Naive thymus-derived CD4-positive, alpha-beta T cell (primary cell): Measurements from ENCODE around the gene TENM4. TPM values are rescaled to one million over a fixed set of nuclear protein-coding genes. Genes with fewer than 3 reads are reported as not detected.
"Not testable (repeated sequence)": the region's sequence is repeated elsewhere in the genome, so short reads cannot be mapped to it uniquely, and the experiment has no call there.

Source experiments
- ATAC-seq: fragments of 150-1000 bp; cut with Tn5 transposase; 2 replicates; pipeline ENCODE4 v1.10.0; 2021; ENCODE audit warnings: mild to moderate bottlenecking, moderate library complexity
- CTCF ChIA-PET: fragments of 350-600 bp; sonication (Branson Sonifier 250); formaldehyde crosslinking; loops from one replicate; lab custom pipeline; 2021; ENCODE audit warnings: antibody characterized with exemption; lab: Charles Lee
- POLR2A ChIA-PET: fragments of 350-600 bp; sonication (Branson Sonifier 250); formaldehyde crosslinking; loops from one replicate; lab custom pipeline; 2021; ENCODE audit warnings: antibody characterized with exemption, inconsistent platforms; lab: Charles Lee
- DNase-seq, 9 donors: peaks; one replicate each; pipeline versions ENCODE4 v3.0.0 to v3.0.0-alpha.2; 2020 to 2022; ENCODE audit warnings: mixed read lengths in 1 of 9
- H3K27ac ChIP-seq: one replicate; pipeline ENCODE4 v1.7.0; 2013; ENCODE audit warnings: mild to moderate bottlenecking, low read depth, low read length, moderate library complexity
- H3K27me3 ChIP-seq, 2 donors: one replicate each; pipeline ENCODE4 v1.7.0; 2013; ENCODE audit warnings: low read length in 2 of 2, mild to moderate bottlenecking in 2 of 2, moderate library complexity in 2 of 2; ENCODE audit not compliant: control insufficient read depth in 2 of 2, insufficient read depth in 2 of 2
- H3K36me3 ChIP-seq, 3 experiments: 1 replicate in 2 of 3; 2 replicates in 1 of 3; pipeline ENCODE4 v1.7.0; 2013; ENCODE audit warnings: low read length in 3 of 3, mild to moderate bottlenecking in 3 of 3, moderate library complexity in 1 of 3; ENCODE audit not compliant: insufficient read depth in 3 of 3, control insufficient read depth in 2 of 3
- H3K4me1 ChIP-seq, 2 donors: one replicate each; pipeline ENCODE4 v1.7.0; 2013; ENCODE audit warnings: low read length in 2 of 2, mild to moderate bottlenecking in 2 of 2, moderate library complexity in 1 of 2; ENCODE audit not compliant: control insufficient read depth in 2 of 2, insufficient read depth in 2 of 2
- H3K4me3 ChIP-seq: 2 replicates; pipeline ENCODE4 v1.7.0; 2013; ENCODE audit warnings: mild to moderate bottlenecking, low read length
- H3K9me3 ChIP-seq, 3 experiments: 1 replicate in 2 of 3; 2 replicates in 1 of 3; pipeline ENCODE4 v1.7.0; 2013; ENCODE audit warnings: low read length in 3 of 3; ENCODE audit not compliant: control insufficient read depth in 2 of 3
- H3K27ac Mint-ChIP-seq, 9 donors: one replicate each; pipeline ENCODE4 v1.8.0; 2020 to 2022; ENCODE audit warnings: mixed read lengths in 9 of 9, mild to moderate bottlenecking in 8 of 9, moderate library complexity in 5 of 9, inconsistent platforms in 2 of 9
- H3K27me3 Mint-ChIP-seq, 5 donors: one replicate each; pipeline ENCODE4 v1.8.0; 2021 to 2022; ENCODE audit warnings: mixed read lengths in 5 of 5, mild to moderate bottlenecking in 1 of 5
- H3K36me3 Mint-ChIP-seq, 5 donors: one replicate each; pipeline ENCODE4 v1.8.0; 2020 to 2022; ENCODE audit warnings: mixed read lengths in 5 of 5, mild to moderate bottlenecking in 3 of 5, inconsistent platforms in 1 of 5
- H3K4me1 Mint-ChIP-seq, 7 donors: one replicate each; pipeline ENCODE4 v1.8.0; 2020 to 2022; ENCODE audit warnings: mixed read lengths in 7 of 7, mild to moderate bottlenecking in 3 of 7, inconsistent platforms in 1 of 7
- H3K4me3 Mint-ChIP-seq, 10 donors: one replicate each; pipeline ENCODE4 v1.8.0; 2020 to 2022; ENCODE audit warnings: mild to moderate bottlenecking in 10 of 10, mixed read lengths in 10 of 10, moderate library complexity in 6 of 10, inconsistent platforms in 2 of 10
- H3K9me3 Mint-ChIP-seq, 11 donors: one replicate each; pipeline ENCODE4 v1.8.0; 2020 to 2022; ENCODE audit warnings: mixed read lengths in 11 of 11, mild to moderate bottlenecking in 4 of 11, inconsistent platforms in 1 of 11, moderate library complexity in 1 of 11
- intact Hi-C, 2 donors: fragments of 100-400 bp; cut with micrococcal nuclease; formaldehyde crosslinking; loops; one replicate each; pipeline ENCODE4 v1.15.1; 2023
- polyA plus RNA-seq, 2 donors: library from polyadenylated mRNA; unstranded; fragments of 300-500 nt; fragmentation: Illumina TruSeq; gene quantifications; one replicate each; pipeline ENCODE4 v1.2.3, GENCODE V29; 2021
- total RNA-seq, 6 experiments: library from RNA in 5 of 6; stranded (reverse) in 5 of 6; gene quantifications; 1 replicate in 5 of 6; 2 replicates in 1 of 6; pipeline ENCODE4 v1.2.3 and lab custom pipeline; 2021 to 2026

Gene TENM4
- total and polyA plus RNA-seq, 7 experiments from 2014 or later = 0.32 to 0.47 TPM; not detected in 5

- ATAC-seq = no peak
- intact Hi-C loops = no loop called here
- Histone ChIP-seq H3K27me3 (no peaks in the 10 kb centered on the region), H3K4me1 (no peaks in the 10 kb centered on the region), H3K36me3 (no peaks in the 10 kb centered on the region), H3K27ac (no peak overlapping the region), H3K4me3 (no peak overlapping the region), H3K9me3 (peaks cover 0 to under 1% (median 0%) of the 10 kb centered on the region in 3 experiments)
- H3K4me1 Mint-ChIP-seq = peaks cover 0 to 18% (median 0%) of the 10 kb centered on the region in 7 donors
- H3K36me3 Mint-ChIP-seq = peaks cover 0 to 7% (median 4%) of the 10 kb centered on the region in 5 donors
- H3K27me3 Mint-ChIP-seq = peaks cover 0 to 10% (median 7%) of the 10 kb centered on the region in 5 donors
- CTCF ChIA-PET = no interaction called here
- H3K27ac Mint-ChIP-seq = no peak overlapping the region
- no peak for DNase-seq
- H3K4me3 Mint-ChIP-seq = no peak overlapping the region
- peaks cover 2 to 26% (median 10%) of the 10 kb centered on the region in 11 donors for H3K9me3 Mint-ChIP-seq
- POLR2A ChIA-PET = no interaction called here
Observed at GRCh38 chr11:78638704-78639380, 802.0 kb downstream of the TENM4 start.

DNA sequence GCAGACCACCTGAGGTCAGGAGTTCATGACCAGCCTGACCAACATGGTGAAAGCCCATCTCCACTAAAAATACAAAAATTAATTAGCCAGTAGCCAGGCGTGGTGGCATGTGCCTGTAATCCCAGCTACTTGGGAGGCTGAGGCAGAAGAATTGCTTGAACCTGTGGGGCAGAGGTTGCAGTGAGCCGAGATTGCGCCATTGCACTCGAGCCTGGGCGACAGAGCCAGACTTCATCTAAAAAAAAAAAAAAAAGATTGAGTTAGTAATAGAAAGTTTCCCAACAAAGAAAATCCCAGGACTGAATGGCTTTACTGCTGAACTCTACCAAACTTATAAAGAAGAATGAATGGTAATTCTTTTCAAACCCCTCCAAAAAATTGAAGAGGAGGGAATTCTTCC is 803.3 kb downstream of the TENM4 start:
- H3K27me3 ChIP-seq, H3K4me1 ChIP-seq, H3K9me3 ChIP-seq, H3K4me1 Mint-ChIP-seq, ATAC-seq, H3K36me3 Mint-ChIP-seq, POLR2A ChIA-PET, H3K4me3 Mint-ChIP-seq, H3K27ac Mint-ChIP-seq, CTCF ChIA-PET, intact Hi-C loops, H3K27ac ChIP-seq, H3K36me3 ChIP-seq, H3K4me3 ChIP-seq, DNase-seq: not testable (repeated sequence)
- Mint-ChIP-seq H3K27me3 (peaks cover 0 to 15% (median 10%) of the 10 kb centered on the region in 5 donors), H3K9me3 (peaks cover 2 to 32% (median 12%) of the 10 kb centered on the region in 11 donors)

DNA sequence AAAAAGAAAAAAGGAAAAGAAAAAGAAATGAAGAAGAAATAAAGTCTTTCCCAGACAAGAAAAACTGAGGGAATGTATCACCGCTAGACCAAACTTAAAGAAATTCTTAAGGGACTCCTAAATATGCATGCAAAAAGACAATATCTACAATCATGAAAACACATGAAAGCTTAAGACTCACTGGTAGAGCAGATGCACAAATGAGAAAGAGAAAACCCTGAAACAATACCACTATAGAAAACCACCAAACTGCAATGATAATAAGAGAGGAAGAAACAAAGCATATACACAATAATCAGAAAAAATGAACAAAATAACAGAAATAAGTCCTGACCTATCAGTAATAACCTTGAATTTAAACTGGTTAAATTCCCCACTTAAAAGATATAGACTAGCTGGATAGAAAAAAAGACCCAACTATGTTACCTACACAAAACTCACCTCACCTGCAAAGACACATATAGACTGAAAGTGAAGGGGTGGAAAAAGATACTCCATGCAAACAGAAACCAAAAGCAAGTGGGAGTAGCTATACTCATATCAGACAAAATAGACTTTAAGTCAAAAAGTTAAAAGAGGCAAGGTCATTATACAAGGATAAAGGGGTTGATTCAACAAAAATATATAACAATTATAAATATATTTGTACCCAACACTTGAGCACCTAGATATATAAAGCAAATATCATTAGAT is 804.9 kb downstream of the TENM4 start:
- Mint-ChIP-seq H3K27me3 (peaks cover 0 to 17% (median 12%) of the 10 kb centered on the region in 5 donors), H3K27ac (peak overlapping the region in 1 of 9 donors; percentile 5), H3K4me3 (peak overlapping the region in 1 of 10 donors; percentile 2), H3K36me3 (peaks cover 0 to 11% (median 4%) of the 10 kb centered on the region in 5 donors), H3K4me1 (peaks cover 0 to 10% (median 0%) of the 10 kb centered on the region in 7 donors), H3K9me3 (peaks cover 2 to 43% (median 13%) of the 10 kb centered on the region in 11 donors)
- Histone ChIP-seq H3K9me3 (peaks cover 0 to 4% (median 0%) of the 10 kb centered on the region in 3 experiments), H3K27me3 (no peaks in the 10 kb centered on the region), H3K4me1 (no peaks in the 10 kb centered on the region), H3K27ac (no peak overlapping the region), H3K36me3 (no peaks in the 10 kb centered on the region), H3K4me3 (no peak overlapping the region)
- ChIA-PET POLR2A (no interaction called here), CTCF (interaction anchor here (1.4 kb wide), 1 partner anchor 10 kb away, joined by 6 read pairs; no protein-coding TSS in a partner anchor)
- intact Hi-C loops = no loop called here
- ATAC-seq = no peak
- DNase-seq = no peak

- intact Hi-C loops = no loop called here
- ATAC-seq = no peak
- Histone ChIP-seq H3K27me3 (no peaks in the 10 kb centered on the region), H3K27ac (no peak overlapping the region), H3K36me3 (no peaks in the 10 kb centered on the region), H3K9me3 (peaks cover 0 to 14% (median 0%) of the 10 kb centered on the region in 3 experiments), H3K4me1 (no peaks in the 10 kb centered on the region), H3K4me3 (no peak overlapping the region)
- ChIA-PET CTCF (interaction anchor here (1.5 kb wide), 1 partner anchor 12 kb away, joined by 7 read pairs; no protein-coding TSS in a partner anchor), POLR2A (no interaction called here)
- no peak overlapping the region for H3K27ac Mint-ChIP-seq
- H3K9me3 Mint-ChIP-seq = peaks cover 5 to 66% (median 28%) of the 10 kb centered on the region in 11 donors
- H3K4me3 Mint-ChIP-seq = no peak overlapping the region
- H3K27me3 Mint-ChIP-seq = peaks cover 0 to 17% (median 12%) of the 10 kb centered on the region in 5 donors
- peaks cover 0 to 10% (median 0%) of the 10 kb centered on the region in 7 donors for H3K4me1 Mint-ChIP-seq
- no peak for DNase-seq
- peaks cover 0 to 11% (median 9%) of the 10 kb centered on the region in 5 donors for H3K36me3 Mint-ChIP-seq
Observed at GRCh38 chr11:78633516-78634310, 807.1 kb downstream of the TENM4 start.

GRCh38 chr11:78630561-78631303 is 810.1 kb downstream of the TENM4 start:
- Mint-ChIP-seq H3K4me3 (no peak overlapping the region), H3K27me3 (peaks cover 16 to 23% (median 19%) of the 10 kb centered on the region in 5 donors), H3K4me1 (peaks cover 0 to 5% (median 0%) of the 10 kb centered on the region in 7 donors), H3K9me3 (peaks cover 5 to 66% (median 28%) of the 10 kb centered on the region in 11 donors), H3K36me3 (peaks cover 0 to 16% (median 9%) of the 10 kb centered on the region in 5 donors), H3K27ac (no peak overlapping the region)
- POLR2A ChIA-PET = no interaction called here
- H3K4me3 ChIP-seq = no peak overlapping the region
- CTCF ChIA-PET = no interaction called here
- ATAC-seq (no peak), DNase-seq (no peak)
- intact Hi-C loops = no loop called here
- H3K27ac ChIP-seq = no peak overlapping the region
- H3K9me3 ChIP-seq = peaks cover 0 to 14% (median 0%) of the 10 kb centered on the region in 3 experiments
- H3K36me3 ChIP-seq = no peaks in the 10 kb centered on the region
- no peaks in the 10 kb centered on the region for H3K4me1 ChIP-seq
- H3K27me3 ChIP-seq = no peaks in the 10 kb centered on the region

DNA sequence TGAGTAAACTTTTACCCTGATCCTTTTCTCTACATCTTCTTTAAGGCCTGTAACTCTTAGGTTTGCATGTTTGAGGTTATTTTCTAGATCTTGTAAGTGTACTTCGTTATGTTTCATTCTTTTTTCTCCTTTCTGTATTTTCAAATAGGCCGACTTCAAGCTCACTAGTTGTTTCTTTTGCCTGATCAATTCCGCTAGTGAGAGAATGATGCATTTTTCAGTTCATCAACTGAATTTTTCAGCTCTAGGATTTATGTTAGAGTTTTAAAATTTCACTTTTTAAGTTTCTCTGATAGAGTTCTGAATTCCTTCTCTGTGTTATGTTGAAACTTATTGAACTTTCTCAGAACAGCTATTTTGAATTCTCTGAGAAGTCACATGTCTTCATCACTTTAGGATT is 810.7 kb downstream of the TENM4 start:
- peaks cover 0 to 15% (median 9%) of the 10 kb centered on the region in 5 donors for H3K36me3 Mint-ChIP-seq
- H3K9me3 Mint-ChIP-seq = peaks cover 5 to 63% (median 27%) of the 10 kb centered on the region in 11 donors
- H3K27ac Mint-ChIP-seq = no peak overlapping the region
- peaks cover 0 to 2% (median 0%) of the 10 kb centered on the region in 7 donors for H3K4me1 Mint-ChIP-seq
- intact Hi-C loops = no loop called here
- no peak overlapping the region for H3K4me3 Mint-ChIP-seq
- ChIA-PET POLR2A (no interaction called here), CTCF (no interaction called here)
- Histone ChIP-seq H3K36me3 (no peaks in the 10 kb centered on the region), H3K9me3 (peaks cover 0 to 14% (median 0%) of the 10 kb centered on the region in 3 experiments), H3K27ac (no peak overlapping the region), H3K27me3 (no peaks in the 10 kb centered on the region), H3K4me3 (no peak overlapping the region), H3K4me1 (no peaks in the 10 kb centered on the region)
- ATAC-seq = no peak
- H3K27me3 Mint-ChIP-seq = peaks cover 16 to 23% (median 19%) of the 10 kb centered on the region in 5 donors
- DNase-seq = no peak
